ENCODE data around the gene SLC2A6. TPM values are rescaled to one million over a fixed set of nuclear protein-coding genes. Genes with fewer than 3 reads are reported as not detected.

SLC2A6 gene
- polyA plus RNA-seq, 1 donor = 0.81 TPM

DNA sequence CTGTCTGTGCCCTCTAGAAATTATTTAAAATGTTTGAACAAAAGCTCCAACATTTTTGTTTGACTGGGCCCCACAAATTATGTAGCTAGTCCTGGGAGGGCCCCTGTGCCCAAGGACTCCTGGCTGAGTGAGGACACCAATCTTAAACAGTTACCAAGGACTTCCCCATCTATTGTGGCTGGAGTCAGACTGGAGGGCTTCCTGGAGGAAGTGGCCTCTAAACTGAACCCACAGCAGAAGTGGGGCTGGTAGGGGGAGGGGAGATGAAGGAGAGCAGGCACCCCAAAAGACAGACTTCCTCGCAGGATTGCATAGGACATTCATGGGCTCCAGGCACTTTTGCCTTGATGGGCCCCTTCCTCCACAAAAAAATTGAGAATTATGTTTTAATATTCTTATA is 48.7 kb downstream of the SLC2A6 start:
- DNase-seq = no peak

DNA sequence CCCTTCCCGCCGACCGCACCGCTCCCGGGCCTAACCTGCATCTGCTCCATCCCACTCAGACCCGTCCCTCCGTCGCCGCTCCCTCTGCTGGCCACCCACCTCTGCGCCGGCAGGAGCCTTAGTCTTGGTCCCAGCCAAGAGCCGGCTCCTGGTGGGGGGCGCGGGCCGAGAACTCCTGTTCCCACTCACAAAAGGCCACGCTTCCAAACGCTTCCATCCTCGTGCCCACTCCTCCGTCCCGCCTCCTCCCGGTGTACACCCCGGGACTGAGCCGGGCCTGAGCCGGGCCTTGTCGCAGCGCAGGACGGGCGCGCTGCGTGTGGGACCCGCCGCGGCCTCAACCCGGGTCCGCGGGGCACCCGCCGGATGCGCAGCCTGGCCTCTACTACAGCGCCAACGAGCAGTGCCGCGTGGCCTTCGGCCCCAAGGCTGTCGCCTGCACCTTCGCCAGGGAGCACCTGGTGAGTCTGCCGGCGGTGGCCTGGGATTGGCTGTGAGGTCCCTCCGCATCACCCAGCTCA is 49.2 kb downstream of the SLC2A6 start:
- DNase-seq = no peak

DNA sequence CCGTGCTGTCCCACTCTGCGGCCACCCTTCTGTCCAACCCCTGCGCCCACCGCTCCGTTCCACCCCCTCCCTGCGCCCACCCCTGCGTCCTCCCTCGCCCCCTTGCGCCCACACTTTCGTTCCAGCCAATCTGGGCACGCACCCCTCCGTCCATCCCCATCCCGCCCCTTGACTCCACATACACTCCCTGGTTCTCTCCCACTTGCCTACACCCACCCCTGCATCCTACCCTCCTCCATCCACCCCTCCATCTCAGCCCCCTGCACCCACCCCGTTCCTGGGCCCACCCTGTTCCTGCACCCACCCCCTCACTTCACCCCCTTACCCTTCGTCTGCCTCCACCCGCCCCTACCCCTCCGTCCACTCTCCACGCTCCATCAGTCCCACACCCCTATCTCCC is 49.7 kb downstream of the SLC2A6 start:
- DNase-seq = no peak

DNA sequence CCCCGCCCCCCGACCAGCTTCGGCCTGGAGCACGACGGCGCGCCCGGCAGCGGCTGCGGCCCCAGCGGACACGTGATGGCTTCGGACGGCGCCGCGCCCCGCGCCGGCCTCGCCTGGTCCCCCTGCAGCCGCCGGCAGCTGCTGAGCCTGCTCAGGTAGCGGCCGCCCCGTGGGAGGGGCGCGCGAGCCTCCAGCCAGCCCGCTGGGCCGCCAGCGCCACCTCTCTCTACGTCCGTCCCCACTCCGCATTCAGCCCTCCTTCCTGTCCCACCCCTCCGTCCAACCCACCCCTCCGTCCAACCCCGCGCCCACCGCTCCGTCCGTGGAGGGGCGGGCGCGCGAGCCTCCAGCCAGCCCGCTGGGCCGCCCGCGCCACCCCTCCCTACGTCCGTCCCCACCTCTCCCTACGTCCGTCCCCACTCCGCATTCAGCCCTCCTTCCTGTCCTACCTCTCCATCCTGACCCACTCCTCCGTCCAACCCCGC is 50.2 kb downstream of the SLC2A6 start:
- DNase-seq = peak; percentile 35

DNA sequence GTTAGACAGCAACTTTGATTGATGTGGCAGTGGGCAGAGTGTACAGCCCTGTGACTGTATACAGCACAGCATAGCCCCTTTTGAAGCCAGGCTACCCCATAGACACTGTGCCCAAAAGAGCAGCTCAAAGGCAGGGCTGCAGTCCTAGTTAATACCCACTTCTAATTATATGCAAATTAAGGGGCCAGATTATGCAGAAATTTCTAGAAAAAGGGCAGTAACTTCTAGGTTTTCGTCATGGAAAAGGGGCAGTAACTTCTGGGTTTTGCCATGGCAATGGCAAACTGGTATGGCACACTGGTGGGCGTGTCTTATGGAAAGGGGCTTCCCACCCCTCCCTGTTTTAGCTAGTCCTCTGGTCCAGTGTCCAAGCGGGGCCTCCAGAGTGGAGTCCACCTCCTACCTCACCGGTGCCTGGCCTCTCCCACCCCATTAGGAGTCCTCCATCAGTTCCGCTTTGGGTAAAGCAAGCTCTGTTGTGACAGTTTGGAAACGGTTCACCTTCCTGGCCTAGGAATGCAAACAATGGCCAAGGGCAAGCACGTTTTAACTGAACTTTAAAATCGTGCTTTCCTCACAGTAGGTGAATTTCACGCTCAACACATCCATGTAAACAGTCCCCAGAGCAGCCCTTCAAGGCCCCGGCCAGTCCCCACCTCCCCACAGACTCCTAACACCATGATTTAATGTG is 51.1 kb downstream of the SLC2A6 start:
- no peak for DNase-seq

DNA sequence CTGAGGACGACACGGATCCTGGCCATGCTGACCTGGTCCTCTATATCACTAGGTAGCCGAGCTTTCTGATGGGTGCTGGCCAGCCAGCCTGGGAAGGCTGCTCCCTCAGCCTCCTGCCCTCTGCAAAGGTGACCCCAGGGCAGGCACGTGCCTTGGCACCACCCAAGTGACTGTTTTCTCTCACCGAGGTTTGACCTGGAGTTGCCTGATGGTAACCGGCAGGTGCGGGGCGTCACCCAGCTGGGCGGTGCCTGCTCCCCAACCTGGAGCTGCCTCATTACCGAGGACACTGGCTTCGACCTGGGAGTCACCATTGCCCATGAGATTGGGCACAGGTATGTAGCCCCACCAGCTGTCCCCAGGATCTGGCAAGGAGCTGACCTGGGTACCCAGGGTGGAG is 52.9 kb downstream of the SLC2A6 start:
- no peak for DNase-seq

DNA sequence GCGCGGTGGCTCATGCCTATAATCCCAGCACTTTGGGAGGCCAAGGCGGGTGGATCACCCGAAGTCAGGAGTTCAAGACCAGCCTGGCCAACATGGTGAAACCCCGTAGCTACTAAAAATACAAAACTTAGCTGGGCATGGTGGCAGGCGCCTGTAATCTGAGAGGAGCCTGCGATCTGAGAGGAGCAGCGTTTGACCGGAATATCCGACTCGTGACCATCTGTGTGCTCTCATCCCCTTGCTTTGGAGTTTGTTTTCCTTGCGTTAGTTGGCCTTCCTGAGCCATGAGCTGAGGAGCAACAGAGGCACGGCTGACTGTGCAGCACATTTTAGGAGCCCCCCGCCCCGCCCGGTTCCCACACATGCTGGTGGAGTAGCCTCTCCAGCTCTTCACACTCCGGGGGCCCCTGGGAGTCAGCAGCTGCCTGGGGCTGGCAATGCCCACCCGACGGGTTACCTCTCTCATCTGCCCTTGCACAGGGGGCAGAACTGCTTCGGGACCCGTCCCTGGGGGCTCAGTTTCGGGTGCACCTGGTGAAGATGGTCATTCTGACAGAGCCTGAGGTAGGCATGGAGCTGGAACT is 53.8 kb downstream of the SLC2A6 start:
- no peak for DNase-seq

DNA sequence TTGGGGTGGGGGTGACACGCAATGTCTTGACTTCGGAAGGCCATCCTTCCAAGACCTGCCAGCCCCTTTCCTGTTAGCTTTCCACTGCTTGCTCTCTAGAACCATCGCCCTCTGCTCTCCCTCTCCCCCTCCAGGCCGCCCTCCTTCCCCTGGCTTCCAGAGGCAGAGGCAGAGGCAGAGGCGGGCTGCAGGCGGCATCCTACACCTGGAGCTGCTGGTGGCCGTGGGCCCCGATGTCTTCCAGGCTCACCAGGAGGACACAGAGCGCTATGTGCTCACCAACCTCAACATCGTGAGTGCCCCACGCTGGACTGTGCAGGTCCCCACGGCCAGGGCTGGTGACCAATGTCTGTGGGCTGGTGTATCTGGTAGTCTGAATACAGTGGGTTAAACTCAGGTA is 54.7 kb downstream of the SLC2A6 start:
- DNase-seq = no peak

DNA sequence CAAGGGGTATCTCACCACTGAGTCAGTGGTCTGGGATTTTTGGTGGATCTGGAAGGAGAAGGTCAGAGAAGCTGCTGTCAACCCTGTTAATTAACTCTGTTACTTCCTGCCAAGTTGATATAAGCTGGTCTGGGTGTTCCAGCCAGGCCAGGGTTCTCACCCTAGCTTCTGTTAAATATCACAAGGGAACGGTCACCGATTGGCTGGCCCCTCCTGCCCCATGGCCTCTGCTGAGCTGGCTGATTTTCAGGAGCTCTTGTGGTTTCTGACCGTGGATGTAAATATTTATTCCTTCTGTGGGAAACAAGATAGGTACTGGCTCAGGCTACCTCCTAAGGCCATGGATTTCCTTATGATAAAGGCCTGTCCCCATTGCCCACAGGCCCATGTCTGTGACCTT is 55.7 kb downstream of the SLC2A6 start:
- DNase-seq = no peak

DNA sequence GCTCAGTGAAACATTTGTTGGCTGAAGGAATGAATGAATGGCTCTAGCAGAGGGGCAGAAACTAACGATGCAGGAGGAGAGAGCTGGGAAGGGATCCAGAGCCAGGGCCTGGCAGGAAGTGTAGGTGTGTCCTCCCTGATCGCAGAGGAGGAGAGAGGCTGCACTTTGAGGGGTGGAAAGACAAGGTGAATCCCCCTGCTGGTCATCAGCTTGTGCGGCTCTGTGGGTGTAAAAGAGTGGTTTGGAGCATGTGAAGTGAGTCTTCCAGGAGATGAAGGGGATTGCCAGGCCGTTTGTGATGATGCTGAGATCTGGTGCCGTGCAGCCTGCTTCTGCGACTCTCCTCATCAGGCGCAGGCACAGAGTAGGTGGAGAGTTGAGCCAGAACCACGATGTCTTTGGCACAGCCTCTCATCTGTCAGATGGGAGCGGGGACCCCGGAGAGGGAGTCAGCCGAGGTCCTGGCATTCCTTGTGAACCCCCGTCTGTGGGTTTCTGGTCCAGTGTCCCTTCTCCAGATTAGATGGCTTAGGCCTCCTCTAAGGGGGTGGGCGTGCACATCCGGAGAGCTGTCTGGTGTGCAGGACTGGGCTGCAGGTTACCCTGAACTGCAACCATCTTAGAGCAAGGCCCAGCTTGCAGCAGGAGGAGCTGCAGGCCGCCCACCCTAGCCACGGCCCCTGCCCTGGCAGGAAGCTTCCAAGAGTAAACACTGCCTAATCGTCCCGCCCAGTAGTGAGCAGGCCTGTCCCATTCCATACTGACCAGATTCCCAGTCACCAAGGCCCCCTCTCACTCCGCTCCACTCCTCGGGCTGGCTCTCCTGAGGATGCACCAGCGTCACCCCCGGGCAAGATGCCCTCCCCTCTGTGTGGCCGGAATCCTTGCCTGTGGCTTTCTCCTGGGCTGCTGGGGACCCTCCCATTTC is 57.0 kb downstream of the SLC2A6 start, which contains the start of gene ADAMTS13:
TSS of gene ADAMTS13 (plus strand) at position 753 of the 928 bp plus-strand sequence. CDS start at position 830, 77 bp downstream.
- no peak for DNase-seq

Other genes with a start within 250 kb of the SLC2A6 start
- gene ABO, start 203.9 kb downstream of the SLC2A6 start, polyA plus RNA-seq (ENCODE audit: insufficient read length) = 4.5 TPM
- gene SURF6, start 142.9 kb downstream of the SLC2A6 start, polyA plus RNA-seq (ENCODE audit: insufficient read length) = 26.1 TPM
- 29.2 TPM for gene MED22, start 131.0 kb downstream of the SLC2A6 start, polyA plus RNA-seq (ENCODE audit: insufficient read length)
- gene RPL7A, start 130.9 kb downstream of the SLC2A6 start, polyA plus RNA-seq (ENCODE audit: insufficient read length) = 2,303 TPM
- 35.5 TPM for gene SURF1, start 122.6 kb downstream of the SLC2A6 start, polyA plus RNA-seq (ENCODE audit: insufficient read length)
- gene SURF2, start 122.5 kb downstream of the SLC2A6 start, polyA plus RNA-seq (ENCODE audit: insufficient read length) = 13.9 TPM
- 89.8 TPM for gene SURF4, start 103.0 kb downstream of the SLC2A6 start, polyA plus RNA-seq (ENCODE audit: insufficient read length)
- gene STKLD1, start 102.7 kb downstream of the SLC2A6 start, polyA plus RNA-seq (ENCODE audit: insufficient read length) = 1.5 TPM
- gene REXO4, start 61.1 kb downstream of the SLC2A6 start, polyA plus RNA-seq (ENCODE audit: insufficient read length) = 43.6 TPM
- 10.4 TPM for gene ADAMTS13, start 56.7 kb downstream of the SLC2A6 start, polyA plus RNA-seq (ENCODE audit: insufficient read length)
- gene CACFD1, start 19.1 kb downstream of the SLC2A6 start, polyA plus RNA-seq (ENCODE audit: insufficient read length) = 18.5 TPM
- 82.7 TPM for gene MYMK, start 45.9 kb upstream of the SLC2A6 start, polyA plus RNA-seq (ENCODE audit: insufficient read length)
- 4.0 TPM for gene ADAMTSL2, start 55.6 kb upstream of the SLC2A6 start, polyA plus RNA-seq (ENCODE audit: insufficient read length)
- not detected for gene FAM163B, start 130.3 kb upstream of the SLC2A6 start, polyA plus RNA-seq (ENCODE audit: insufficient read length)
- 0.54 TPM for gene DBH, start 157.3 kb upstream of the SLC2A6 start, polyA plus RNA-seq (ENCODE audit: insufficient read length)

All from hindlimb muscle (tissue), 1 donor.